ENCODE data around the gene CLCN6. TPM values are rescaled to one million over a fixed set of nuclear protein-coding genes. Genes with fewer than 3 reads are reported as not detected.

CLCN6 gene
- total RNA-seq, 4 donors from 2014 or later = 14.0 to 184 (median 30.7) TPM

- TF ChIP-seq POLR2AphosphoS5 (IDR thresholded peaks at IDR 0.05) (no peak), POLR2A (IDR thresholded peaks at IDR 0.05) (no peak), EP300 (IDR thresholded peaks at IDR 0.05; ENCODE audit: low read depth) (no peak), CTCF (IDR thresholded peaks at IDR 0.05) (no peak)
- peak overlapping the region in 2 of 4 donors; percentile 9 to 21 for H3K4me3 ChIP-seq
- DNase-seq = no peak
- H3K9me3 ChIP-seq = no peaks in the 10 kb centered on the region
- WGBS, 2 donors (ENCODE audit: low coverage in 1 of 2) = 70% methylated on average over 17 of the region's 21 CpGs; no CpG with 5 or more reads in 1 of the 2 donors
- H3K27me3 ChIP-seq = no peaks in the 10 kb centered on the region
- intact Hi-C loops (cut with DNase I; ENCODE audit: low total_unique reads) = no loop called here
- H3K4me1 ChIP-seq = peaks cover 31 to 44% (median 36%) of the 10 kb centered on the region in 4 donors
- in situ Hi-C loops (cut with MboI; ENCODE audit: low pct_ligation_motif_present in 1 of 4, low pct_unique_long_range_greater_than_20kb in 1 of 4, low sequenced_read_pairs in 3 of 4) = no loop called here
- H3K27ac ChIP-seq = peak overlapping the region in 1 of 4 donors; percentile 59
- no peaks in the 10 kb centered on the region for H3K36me3 ChIP-seq
These were observed 21.6 kb upstream of the CLCN6 start for GRCh38 chr1:11784256-11784992.

- H3K27ac ChIP-seq = peak overlapping the region in 1 of 4 donors; percentile 59
- intact Hi-C loops (cut with DNase I; ENCODE audit: low total_unique reads) (no loop called here), in situ Hi-C loops (cut with MboI; ENCODE audit: low pct_ligation_motif_present in 1 of 4, low pct_unique_long_range_greater_than_20kb in 1 of 4, low sequenced_read_pairs in 3 of 4) (no loop called here)
- H3K4me1 ChIP-seq = peaks cover 34 to 51% (median 44%) of the 10 kb centered on the region in 4 donors
- H3K27me3 ChIP-seq = no peaks in the 10 kb centered on the region
- no peaks in the 10 kb centered on the region for H3K36me3 ChIP-seq
- 0 to 11% methylated on average over 2 to 30 of the region's 30 CpGs for WGBS, 2 donors (ENCODE audit: low coverage in 1 of 2)
- H3K4me3 ChIP-seq = peak overlapping the region; percentile 6 to 21 (median 10)
- TF ChIP-seq POLR2AphosphoS5 (IDR thresholded peaks at IDR 0.05) = peak in 2 of 3 donors; percentile 30 to 33
- peak; percentile 84 to 90 (median 86) for TF ChIP-seq CTCF (IDR thresholded peaks at IDR 0.05)
- TF ChIP-seq EP300 (IDR thresholded peaks at IDR 0.05; ENCODE audit: low read depth) = no peak
- peak; percentile 18 for TF ChIP-seq POLR2A (IDR thresholded peaks at IDR 0.05)
- H3K9me3 ChIP-seq = no peaks in the 10 kb centered on the region
- DNase-seq = peak; percentile 77
These were observed 20.8 kb upstream of the CLCN6 start for GRCh38 chr1:11784993-11785769.

GRCh38 chr1:11786168-11786567 is 19.8 kb upstream of the CLCN6 start:
- 31 to 54% methylated on average over 3 to 5 of the region's 5 CpGs for WGBS, 2 donors (ENCODE audit: low coverage in 1 of 2)
- no peaks in the 10 kb centered on the region for H3K36me3 ChIP-seq
- H3K27ac ChIP-seq = peak overlapping the region in 1 of 4 donors; percentile 92
- no peak for DNase-seq
- H3K4me1 ChIP-seq = peaks cover 44 to 59% (median 52%) of the 10 kb centered on the region in 4 donors
- intact Hi-C loops (cut with DNase I; ENCODE audit: low total_unique reads) (no loop called here), in situ Hi-C loops (cut with MboI; ENCODE audit: low pct_ligation_motif_present in 1 of 4, low pct_unique_long_range_greater_than_20kb in 1 of 4, low sequenced_read_pairs in 3 of 4) (no loop called here)
- H3K9me3 ChIP-seq = no peaks in the 10 kb centered on the region
- H3K4me3 ChIP-seq = no peak overlapping the region
- H3K27me3 ChIP-seq = no peaks in the 10 kb centered on the region
- TF ChIP-seq POLR2AphosphoS5 (IDR thresholded peaks at IDR 0.05) (no peak), POLR2A (IDR thresholded peaks at IDR 0.05) (no peak), EP300 (IDR thresholded peaks at IDR 0.05; ENCODE audit: low read depth) (no peak), CTCF (IDR thresholded peaks at IDR 0.05) (no peak)

GRCh38 chr1:11787251-11787803 is 18.7 kb upstream of the CLCN6 start:
- 19 to 42% methylated on average over 6 to 10 of the region's 16 CpGs for WGBS, 2 donors (ENCODE audit: low coverage in 1 of 2)
- in situ Hi-C loops (cut with MboI; ENCODE audit: low pct_ligation_motif_present in 1 of 4, low pct_unique_long_range_greater_than_20kb in 1 of 4, low sequenced_read_pairs in 3 of 4) = no loop called here
- intact Hi-C loops (cut with DNase I; ENCODE audit: low total_unique reads) = no loop called here
- peak overlapping the region; percentile 82 to 92 (median 84) for H3K27ac ChIP-seq
- TF ChIP-seq POLR2AphosphoS5 (IDR thresholded peaks at IDR 0.05) (peak in 1 of 3 donors; percentile 42), EP300 (IDR thresholded peaks at IDR 0.05; ENCODE audit: low read depth) (no peak)
- peak; percentile 66 for DNase-seq
- no peaks in the 10 kb centered on the region for H3K36me3 ChIP-seq
- no peaks in the 10 kb centered on the region for H3K27me3 ChIP-seq
- H3K9me3 ChIP-seq = no peaks in the 10 kb centered on the region
- H3K4me3 ChIP-seq = no peak overlapping the region
- H3K4me1 ChIP-seq = peaks cover 48 to 66% (median 56%) of the 10 kb centered on the region in 4 donors
